ENCODE data around the gene LPAR3. TPM values are rescaled to one million over a fixed set of nuclear protein-coding genes. Genes with fewer than 3 reads are reported as not detected.

Gene LPAR3
- total and polyA plus RNA-seq, 2 experiments from 2014 or later = 10.4 to 36.9 TPM

DNA sequence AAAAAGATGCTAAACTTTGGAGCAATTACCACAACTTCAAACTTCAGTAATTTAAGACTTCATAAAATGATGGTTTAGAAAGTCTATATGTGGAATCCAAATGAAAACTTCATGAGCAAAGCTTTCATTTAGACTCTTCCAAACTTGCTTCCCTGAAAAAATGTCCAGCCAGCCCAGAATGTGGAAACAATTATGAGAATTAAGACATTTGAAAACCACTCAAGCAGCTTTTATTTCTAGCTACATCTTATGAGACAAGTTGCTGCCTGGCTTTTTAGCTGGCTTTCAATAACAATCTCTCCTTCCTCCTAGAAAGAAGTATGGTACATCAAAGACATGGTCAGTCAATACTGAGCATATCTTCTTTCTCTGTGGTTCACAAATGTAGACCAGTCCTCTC, 21.8 kb downstream of the LPAR3 start:
- Mint-ChIP-seq H3K27ac (no peak overlapping the region), H3K4me1 (no peaks in the 10 kb centered on the region), H3K36me3 (ENCODE audit: low read depth) (no peaks in the 10 kb centered on the region), H3K27me3 (ENCODE audit: insufficient read depth, low read depth, poor library complexity) (no peaks in the 10 kb centered on the region), H3K4me3 (no peak overlapping the region), H3K9me3 (no peaks in the 10 kb centered on the region)
- H2AFZ ChIP-seq = no peak overlapping the region
- ATAC-seq = no peak
- H3K36me3 ChIP-seq (ENCODE audit: insufficient read depth) = no peaks in the 10 kb centered on the region
- H4K20me1 ChIP-seq (replicated peaks; ENCODE audit: insufficient read depth) = peaks cover 9% of the 10 kb centered on the region
- TF ChIP-seq ETS1 (IDR thresholded peaks at IDR 0.05) (no peak), CTCF (conservative IDR thresholded peaks at IDR 0.05; ENCODE audit: low read depth in 2 of 2) (no peak)
- TF ChIP-seq, protein P1, sequence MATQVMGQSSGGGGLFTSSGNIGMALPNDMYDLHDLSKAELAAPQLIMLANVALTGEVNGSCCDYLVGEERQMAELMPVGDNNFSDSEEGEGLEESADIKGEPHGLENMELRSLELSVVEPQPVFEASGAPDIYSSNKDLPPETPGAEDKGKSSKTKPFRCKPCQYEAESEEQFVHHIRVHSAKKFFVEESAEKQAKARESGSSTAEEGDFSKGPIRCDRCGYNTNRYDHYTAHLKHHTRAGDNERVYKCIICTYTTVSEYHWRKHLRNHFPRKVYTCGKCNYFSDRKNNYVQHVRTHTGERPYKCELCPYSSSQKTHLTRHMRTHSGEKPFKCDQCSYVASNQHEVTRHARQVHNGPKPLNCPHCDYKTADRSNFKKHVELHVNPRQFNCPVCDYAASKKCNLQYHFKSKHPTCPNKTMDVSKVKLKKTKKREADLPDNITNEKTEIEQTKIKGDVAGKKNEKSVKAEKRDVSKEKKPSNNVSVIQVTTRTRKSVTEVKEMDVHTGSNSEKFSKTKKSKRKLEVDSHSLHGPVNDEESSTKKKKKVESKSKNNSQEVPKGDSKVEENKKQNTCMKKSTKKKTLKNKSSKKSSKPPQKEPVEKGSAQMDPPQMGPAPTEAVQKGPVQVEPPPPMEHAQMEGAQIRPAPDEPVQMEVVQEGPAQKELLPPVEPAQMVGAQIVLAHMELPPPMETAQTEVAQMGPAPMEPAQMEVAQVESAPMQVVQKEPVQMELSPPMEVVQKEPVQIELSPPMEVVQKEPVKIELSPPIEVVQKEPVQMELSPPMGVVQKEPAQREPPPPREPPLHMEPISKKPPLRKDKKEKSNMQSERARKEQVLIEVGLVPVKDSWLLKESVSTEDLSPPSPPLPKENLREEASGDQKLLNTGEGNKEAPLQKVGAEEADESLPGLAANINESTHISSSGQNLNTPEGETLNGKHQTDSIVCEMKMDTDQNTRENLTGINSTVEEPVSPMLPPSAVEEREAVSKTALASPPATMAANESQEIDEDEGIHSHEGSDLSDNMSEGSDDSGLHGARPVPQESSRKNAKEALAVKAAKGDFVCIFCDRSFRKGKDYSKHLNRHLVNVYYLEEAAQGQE (IDR thresholded peaks at IDR 0.05; ENCODE audit: unreplicated experiment) = no peak
- no peaks in the 10 kb centered on the region for H3K9me2 ChIP-seq (ENCODE audit: insufficient read depth)
- no peaks in the 10 kb centered on the region for H3F3A ChIP-seq (replicated peaks; ENCODE audit: low read depth)
- no peak overlapping the region for H3K27ac ChIP-seq (ENCODE audit: low read depth)
- H3K4me3 ChIP-seq = no peak overlapping the region
- no peak overlapping the region for H3K4me2 ChIP-seq
- H3K79me2 ChIP-seq (replicated peaks; ENCODE audit: insufficient read depth) = peaks cover 21% of the 10 kb centered on the region
- no peak for DNase-seq (ENCODE audit: low spot score)
- no peaks in the 10 kb centered on the region for H3K4me1 ChIP-seq (ENCODE audit: insufficient read depth)
- H3K27me3 ChIP-seq (ENCODE audit: insufficient read depth) = no peaks in the 10 kb centered on the region

- H3K4me3 Mint-ChIP-seq = no peak overlapping the region
- ATAC-seq (no peak), DNase-seq (ENCODE audit: low spot score) (no peak)
- H3K79me2 ChIP-seq (replicated peaks; ENCODE audit: insufficient read depth) = peaks cover 21% of the 10 kb centered on the region
- no peak overlapping the region for H3K4me2 ChIP-seq
- H3K9me2 ChIP-seq (ENCODE audit: insufficient read depth) = no peaks in the 10 kb centered on the region
- H2AFZ ChIP-seq = no peak overlapping the region
- H3K4me1 ChIP-seq (ENCODE audit: insufficient read depth) = no peaks in the 10 kb centered on the region
- H3K9me3 Mint-ChIP-seq = no peaks in the 10 kb centered on the region
- H3K27ac ChIP-seq (ENCODE audit: low read depth) = no peak overlapping the region
- no peaks in the 10 kb centered on the region; the same call in 2 of the 3 replicates for H3K36me3 Mint-ChIP-seq (ENCODE audit: low read depth)
- no peaks in the 10 kb centered on the region for H3K4me1 Mint-ChIP-seq
- no peaks in the 10 kb centered on the region for H3K36me3 ChIP-seq (ENCODE audit: insufficient read depth)
- no peak overlapping the region for H3K27ac Mint-ChIP-seq
- H3K27me3 ChIP-seq (ENCODE audit: insufficient read depth) = no peaks in the 10 kb centered on the region
- H3K27me3 Mint-ChIP-seq (ENCODE audit: insufficient read depth, low read depth, poor library complexity) = no peaks in the 10 kb centered on the region
- no peak overlapping the region for H3K4me3 ChIP-seq
- peaks cover 9% of the 10 kb centered on the region for H4K20me1 ChIP-seq (replicated peaks; ENCODE audit: insufficient read depth)
- H3F3A ChIP-seq (replicated peaks; ENCODE audit: low read depth) = no peaks in the 10 kb centered on the region
- TF ChIP-seq CREB1 (CRISPR knock-in tag; IDR thresholded peaks at IDR 0.05; ENCODE audit: low read depth) = no peak
- TF ChIP-seq, protein P2, sequence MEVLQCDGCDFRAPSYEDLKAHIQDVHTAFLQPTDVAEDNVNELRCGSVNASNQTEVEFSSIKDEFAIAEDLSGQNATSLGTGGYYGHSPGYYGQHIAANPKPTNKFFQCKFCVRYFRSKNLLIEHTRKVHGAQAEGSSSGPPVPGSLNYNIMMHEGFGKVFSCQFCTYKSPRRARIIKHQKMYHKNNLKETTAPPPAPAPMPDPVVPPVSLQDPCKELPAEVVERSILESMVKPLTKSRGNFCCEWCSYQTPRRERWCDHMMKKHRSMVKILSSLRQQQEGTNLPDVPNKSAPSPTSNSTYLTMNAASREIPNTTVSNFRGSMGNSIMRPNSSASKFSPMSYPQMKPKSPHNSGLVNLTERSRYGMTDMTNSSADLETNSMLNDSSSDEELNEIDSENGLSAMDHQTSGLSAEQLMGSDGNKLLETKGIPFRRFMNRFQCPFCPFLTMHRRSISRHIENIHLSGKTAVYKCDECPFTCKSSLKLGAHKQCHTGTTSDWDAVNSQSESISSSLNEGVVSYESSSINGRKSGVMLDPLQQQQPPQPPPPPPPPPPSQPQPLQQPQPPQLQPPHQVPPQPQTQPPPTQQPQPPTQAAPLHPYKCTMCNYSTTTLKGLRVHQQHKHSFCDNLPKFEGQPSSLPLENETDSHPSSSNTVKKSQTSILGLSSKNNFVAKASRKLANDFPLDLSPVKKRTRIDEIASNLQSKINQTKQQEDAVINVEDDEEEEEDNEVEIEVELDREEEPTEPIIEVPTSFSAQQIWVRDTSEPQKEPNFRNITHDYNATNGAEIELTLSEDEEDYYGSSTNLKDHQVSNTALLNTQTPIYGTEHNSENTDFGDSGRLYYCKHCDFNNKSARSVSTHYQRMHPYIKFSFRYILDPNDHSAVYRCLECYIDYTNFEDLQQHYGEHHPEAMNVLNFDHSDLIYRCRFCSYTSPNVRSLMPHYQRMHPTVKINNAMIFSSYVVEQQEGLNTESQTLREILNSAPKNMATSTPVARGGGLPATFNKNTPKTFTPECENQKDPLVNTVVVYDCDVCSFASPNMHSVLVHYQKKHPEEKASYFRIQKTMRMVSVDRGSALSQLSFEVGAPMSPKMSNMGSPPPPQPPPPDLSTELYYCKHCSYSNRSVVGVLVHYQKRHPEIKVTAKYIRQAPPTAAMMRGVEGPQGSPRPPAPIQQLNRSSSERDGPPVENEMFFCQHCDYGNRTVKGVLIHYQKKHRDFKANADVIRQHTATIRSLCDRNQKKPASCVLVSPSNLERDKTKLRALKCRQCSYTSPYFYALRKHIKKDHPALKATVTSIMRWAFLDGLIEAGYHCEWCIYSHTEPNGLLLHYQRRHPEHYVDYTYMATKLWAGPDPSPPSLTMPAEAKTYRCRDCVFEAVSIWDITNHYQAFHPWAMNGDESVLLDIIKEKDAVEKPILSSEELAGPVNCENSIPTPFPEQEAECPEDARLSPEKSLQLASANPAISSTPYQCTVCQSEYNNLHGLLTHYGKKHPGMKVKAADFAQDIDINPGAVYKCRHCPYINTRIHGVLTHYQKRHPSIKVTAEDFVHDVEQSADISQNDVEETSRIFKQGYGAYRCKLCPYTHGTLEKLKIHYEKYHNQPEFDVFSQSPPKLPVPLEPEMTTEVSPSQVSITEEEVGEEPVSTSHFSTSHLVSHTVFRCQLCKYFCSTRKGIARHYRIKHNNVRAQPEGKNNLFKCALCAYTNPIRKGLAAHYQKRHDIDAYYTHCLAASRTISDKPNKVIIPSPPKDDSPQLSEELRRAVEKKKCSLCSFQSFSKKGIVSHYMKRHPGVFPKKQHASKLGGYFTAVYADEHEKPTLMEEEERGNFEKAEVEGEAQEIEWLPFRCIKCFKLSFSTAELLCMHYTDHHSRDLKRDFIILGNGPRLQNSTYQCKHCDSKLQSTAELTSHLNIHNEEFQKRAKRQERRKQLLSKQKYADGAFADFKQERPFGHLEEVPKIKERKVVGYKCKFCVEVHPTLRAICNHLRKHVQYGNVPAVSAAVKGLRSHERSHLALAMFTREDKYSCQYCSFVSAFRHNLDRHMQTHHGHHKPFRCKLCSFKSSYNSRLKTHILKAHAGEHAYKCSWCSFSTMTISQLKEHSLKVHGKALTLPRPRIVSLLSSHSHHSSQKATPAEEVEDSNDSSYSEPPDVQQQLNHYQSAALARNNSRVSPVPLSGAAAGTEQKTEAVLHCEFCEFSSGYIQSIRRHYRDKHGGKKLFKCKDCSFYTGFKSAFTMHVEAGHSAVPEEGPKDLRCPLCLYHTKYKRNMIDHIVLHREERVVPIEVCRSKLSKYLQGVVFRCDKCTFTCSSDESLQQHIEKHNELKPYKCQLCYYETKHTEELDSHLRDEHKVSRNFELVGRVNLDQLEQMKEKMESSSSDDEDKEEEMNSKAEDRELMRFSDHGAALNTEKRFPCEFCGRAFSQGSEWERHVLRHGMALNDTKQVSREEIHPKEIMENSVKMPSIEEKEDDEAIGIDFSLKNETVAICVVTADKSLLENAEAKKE (CRISPR knock-in tag; IDR thresholded peaks at IDR 0.05) = no peak
- no peak for TF ChIP-seq ZNF331 (CRISPR knock-in tag; IDR thresholded peaks at IDR 0.05; ENCODE audit: low read depth)
- no peak for TF ChIP-seq CTCF (conservative IDR thresholded peaks at IDR 0.05; ENCODE audit: low read depth in 2 of 2)
Measured at GRCh38 chr1:84870591-84870990, 22.4 kb downstream of the LPAR3 start.

All from GM23338 (cell line).